WERI-Rb-1 (cell line): ENCODE results near the gene SYNRG.

ENCODE experiments used
- DNase-seq: peaks from one replicate; pipeline ENCODE4 v3.0.0-alpha.2; 2020
- H3K27ac ChIP-seq: fragments of 250-450 bp; sonication (Bioruptor Pico); 2 replicates; pipeline ENCODE4 v1.5.1; 2020; ENCODE audit warnings: mild to moderate bottlenecking, moderate library complexity
- H3K27me3 ChIP-seq: fragments of 250-450 bp; sonication (Bioruptor Pico); 2 replicates; pipeline ENCODE4 v1.5.1; 2021; ENCODE audit warnings: mild to moderate bottlenecking, low read depth, moderate library complexity; ENCODE audit not compliant: insufficient read depth, severe bottlenecking
- H3K36me3 ChIP-seq: fragments of 250-450 bp; sonication (Bioruptor Pico); 2 replicates; pipeline ENCODE4 v1.5.1; 2020; ENCODE audit warnings: mild to moderate bottlenecking, moderate library complexity
- H3K4me3 ChIP-seq: 2 replicates; pipeline ENCODE4 v1.5.1; 2011; ENCODE audit warnings: low read depth, mild to moderate bottlenecking, control low read depth, low read length
- H3K9me3 ChIP-seq: fragments of 250-450 bp; sonication (Bioruptor Pico); 2 replicates; pipeline ENCODE4 v1.5.1; 2021; ENCODE audit warnings: mild to moderate bottlenecking, moderate library complexity; ENCODE audit not compliant: severe bottlenecking
- TF ChIP-seq, protein P1 (sequence below): IDR thresholded peaks from 2 replicates; pipeline ENCODE4 v1.5.1; 2011; ENCODE audit warnings: low read depth, mild to moderate bottlenecking, control low read depth, inconsistent platforms, low read length

The SYNRG gene

DNA sequence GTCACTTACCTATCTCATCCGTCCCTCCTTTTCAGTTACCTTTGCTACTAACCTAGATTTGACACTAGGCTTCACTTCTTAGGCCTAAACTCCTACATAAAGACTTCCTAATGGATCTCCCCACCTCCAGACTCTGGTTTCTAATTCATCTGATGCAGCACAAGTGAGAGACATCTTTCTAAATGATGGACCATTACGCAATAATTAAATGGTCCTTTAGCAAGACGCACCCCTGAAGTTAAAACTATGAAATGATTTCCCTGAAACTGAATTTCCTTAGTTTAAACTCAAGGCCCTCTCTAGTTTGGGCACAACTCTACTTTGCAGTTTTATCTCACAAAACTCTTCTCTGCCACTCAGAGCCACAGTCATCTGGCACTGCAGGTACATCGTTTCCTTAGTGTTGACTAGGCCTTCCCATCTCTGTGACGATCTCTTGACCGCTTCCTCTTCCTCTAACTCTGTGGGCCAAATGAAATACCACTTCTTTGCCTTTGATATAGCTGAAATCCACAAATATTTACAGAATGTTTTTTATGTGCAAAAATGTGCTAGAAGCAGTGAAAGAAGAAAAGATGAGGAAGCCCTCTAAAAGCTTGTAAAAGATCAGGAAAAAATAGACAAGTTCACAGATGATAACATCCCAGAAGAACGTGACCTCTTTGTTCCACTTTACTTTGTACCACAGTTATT lies 3.3 kb downstream of the SYNRG start:
- Histone ChIP-seq H3K9me3 (peaks cover 2% of the 10 kb centered on the region), H3K36me3 (peaks cover 15% of the 10 kb centered on the region; the same call in 1 of the 2 replicates), H3K27ac (no peak overlapping the region), H3K27me3 (no peaks in the 10 kb centered on the region), H3K4me3 (no peak overlapping the region)
- TF ChIP-seq, protein P1, sequence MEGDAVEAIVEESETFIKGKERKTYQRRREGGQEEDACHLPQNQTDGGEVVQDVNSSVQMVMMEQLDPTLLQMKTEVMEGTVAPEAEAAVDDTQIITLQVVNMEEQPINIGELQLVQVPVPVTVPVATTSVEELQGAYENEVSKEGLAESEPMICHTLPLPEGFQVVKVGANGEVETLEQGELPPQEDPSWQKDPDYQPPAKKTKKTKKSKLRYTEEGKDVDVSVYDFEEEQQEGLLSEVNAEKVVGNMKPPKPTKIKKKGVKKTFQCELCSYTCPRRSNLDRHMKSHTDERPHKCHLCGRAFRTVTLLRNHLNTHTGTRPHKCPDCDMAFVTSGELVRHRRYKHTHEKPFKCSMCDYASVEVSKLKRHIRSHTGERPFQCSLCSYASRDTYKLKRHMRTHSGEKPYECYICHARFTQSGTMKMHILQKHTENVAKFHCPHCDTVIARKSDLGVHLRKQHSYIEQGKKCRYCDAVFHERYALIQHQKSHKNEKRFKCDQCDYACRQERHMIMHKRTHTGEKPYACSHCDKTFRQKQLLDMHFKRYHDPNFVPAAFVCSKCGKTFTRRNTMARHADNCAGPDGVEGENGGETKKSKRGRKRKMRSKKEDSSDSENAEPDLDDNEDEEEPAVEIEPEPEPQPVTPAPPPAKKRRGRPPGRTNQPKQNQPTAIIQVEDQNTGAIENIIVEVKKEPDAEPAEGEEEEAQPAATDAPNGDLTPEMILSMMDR: no peak
- no peak for DNase-seq

DNA sequence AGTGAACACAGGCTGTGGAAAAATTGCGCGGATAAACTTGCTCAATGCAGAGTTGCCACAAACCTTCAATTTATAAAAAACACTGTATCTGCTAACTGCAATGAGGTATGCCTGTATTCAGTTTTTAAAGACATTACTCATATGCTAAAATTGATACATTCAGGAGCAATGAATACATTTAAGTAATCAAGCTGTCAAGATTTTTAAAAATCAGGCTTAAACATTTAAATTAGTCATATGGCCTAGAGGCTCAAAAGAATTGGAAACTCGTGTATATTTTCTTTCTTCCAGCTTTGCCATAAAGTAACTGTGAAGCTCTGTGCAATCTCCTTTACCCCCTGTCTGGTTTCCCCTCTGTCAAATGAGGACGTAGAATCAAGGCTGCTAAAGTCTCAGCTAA lies 4.1 kb downstream of the SYNRG start:
- peaks cover 15% of the 10 kb centered on the region for H3K36me3 ChIP-seq
- H3K27me3 ChIP-seq: no peaks in the 10 kb centered on the region
- H3K4me3 ChIP-seq: no peak overlapping the region
- TF ChIP-seq, protein P1: no peak
- H3K9me3 ChIP-seq: peaks cover 2% of the 10 kb centered on the region
- DNase-seq: no peak
- no peak overlapping the region for H3K27ac ChIP-seq

DNA sequence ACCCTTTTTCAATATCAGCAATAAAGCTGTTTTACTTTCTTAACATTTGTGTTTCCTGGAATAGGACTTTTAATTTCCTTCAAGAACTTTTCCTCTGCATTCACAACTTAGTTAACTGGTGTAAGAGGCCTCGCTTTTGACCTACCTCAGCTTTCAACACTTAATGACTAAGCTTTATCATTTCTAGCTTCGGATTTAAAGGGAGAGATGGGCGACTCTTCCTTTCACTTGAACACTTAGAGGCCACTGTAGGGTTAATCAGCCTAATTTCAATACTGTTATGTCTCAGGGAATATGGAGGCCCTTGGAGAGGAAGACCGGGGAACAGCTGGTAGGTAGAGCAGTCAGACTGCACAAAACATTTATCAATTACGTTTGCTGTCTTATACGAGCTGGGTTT lies 4.7 kb downstream of the SYNRG start:
- DNase-seq: no peak
- Histone ChIP-seq H3K4me3 (no peak overlapping the region), H3K27ac (no peak overlapping the region), H3K27me3 (no peaks in the 10 kb centered on the region), H3K36me3 (peaks cover 19% of the 10 kb centered on the region), H3K9me3 (peaks cover 2% of the 10 kb centered on the region)
- TF ChIP-seq, protein P1: no peak

DNA sequence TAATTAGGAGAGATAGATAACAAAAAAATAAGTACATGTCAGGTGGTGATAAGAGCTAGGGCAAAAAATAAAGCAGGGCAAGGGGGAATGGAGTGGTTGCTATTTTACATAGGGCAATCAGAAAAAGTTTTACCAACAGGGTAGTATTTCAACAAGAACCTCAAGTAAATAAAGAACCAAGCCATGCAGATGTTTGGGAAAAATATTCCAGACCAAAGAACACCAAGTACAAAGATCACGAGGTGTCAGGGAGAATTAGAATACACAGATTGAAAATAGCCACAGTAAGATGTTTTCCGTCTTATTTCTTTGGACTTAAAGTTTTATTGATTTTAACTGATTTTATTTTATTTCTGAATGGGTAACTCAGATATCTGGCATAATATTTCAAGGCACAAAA lies 11.1 kb downstream of the SYNRG start:
- TF ChIP-seq, protein P1: no peak
- Histone ChIP-seq H3K27ac (no peak overlapping the region), H3K27me3 (no peaks in the 10 kb centered on the region), H3K9me3 (no peaks in the 10 kb centered on the region), H3K36me3 (peaks cover 40% of the 10 kb centered on the region), H3K4me3 (no peak overlapping the region)
- no peak for DNase-seq

DNA sequence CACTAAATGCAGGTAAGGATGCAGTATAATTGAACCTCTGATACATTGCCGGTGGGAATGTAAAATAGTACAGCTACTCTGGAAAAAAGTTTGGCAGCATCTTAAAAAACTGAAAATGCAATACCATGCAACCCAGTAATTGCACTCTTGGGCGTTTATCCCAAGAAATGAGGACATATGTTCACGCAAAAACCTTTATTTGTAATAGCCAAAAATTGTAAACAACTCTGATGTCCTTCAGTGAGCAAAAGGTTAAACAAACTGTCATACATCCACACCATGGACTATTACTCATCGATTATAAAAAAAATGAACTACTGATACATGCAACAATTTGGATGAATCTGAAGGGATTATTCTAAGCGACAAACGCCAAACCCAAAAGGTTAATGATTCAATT lies 16.9 kb downstream of the SYNRG start:
- Histone ChIP-seq H3K36me3 (peaks cover 47% of the 10 kb centered on the region), H3K27ac (no peak overlapping the region), H3K27me3 (no peaks in the 10 kb centered on the region), H3K4me3 (no peak overlapping the region), H3K9me3 (no peaks in the 10 kb centered on the region)
- DNase-seq: no peak
- TF ChIP-seq, protein P1: no peak

DNA sequence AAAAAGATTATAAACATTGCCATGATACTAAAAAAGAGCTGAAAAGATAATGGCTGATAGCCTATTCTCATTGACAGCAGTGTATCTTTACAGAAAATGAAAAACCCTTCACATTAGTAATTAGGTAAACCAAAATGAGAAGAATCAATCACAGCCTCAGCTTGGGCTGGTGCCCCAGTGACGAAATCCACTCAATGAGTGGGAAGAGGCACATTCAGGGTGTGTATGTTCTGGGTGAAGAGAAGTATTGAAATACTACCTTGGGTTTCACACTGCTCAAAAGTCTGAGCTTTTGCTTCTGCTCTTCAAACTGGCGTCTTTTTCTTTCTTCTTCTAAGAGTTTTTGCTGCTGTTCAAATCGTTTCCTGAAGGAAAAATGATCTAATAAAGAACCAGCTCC lies 24.2 kb downstream of the SYNRG start:
- no peak overlapping the region for H3K27ac ChIP-seq
- peaks cover 40% of the 10 kb centered on the region for H3K36me3 ChIP-seq
- no peaks in the 10 kb centered on the region for H3K9me3 ChIP-seq
- no peak overlapping the region for H3K4me3 ChIP-seq
- TF ChIP-seq, protein P1: no peak
- no peak for DNase-seq
- H3K27me3 ChIP-seq: no peaks in the 10 kb centered on the region
